Measurements from ENCODE around the gene PCID2.

PCID2 gene

GRCh38 chr13:113186061-113186900, 22.2 kb downstream of the PCID2 start:
- no peak for DNase-seq

- no peak for DNase-seq
These were observed 23.7 kb downstream of the PCID2 start for GRCh38 chr13:113184568-113185440.

- DNase-seq, result no peak
These were observed 24.9 kb downstream of the PCID2 start for GRCh38 chr13:113183450-113184129.

GRCh38 chr13:113182046-113182445, 26.4 kb downstream of the PCID2 start:
- no peak for DNase-seq

- DNase-seq, result no peak
These were observed 28.9 kb downstream of the PCID2 start for GRCh38 chr13:113179374-113180230.

GRCh38 chr13:113178896-113179167, 29.6 kb downstream of the PCID2 start:
- DNase-seq, result no peak

GRCh38 chr13:113178070-113178895, 30.2 kb downstream of the PCID2 start:
- no peak for DNase-seq

- no peak for DNase-seq
These were observed 31.6 kb downstream of the PCID2 start for GRCh38 chr13:113176822-113177221.

GRCh38 chr13:113176280-113176679, 32.2 kb downstream of the PCID2 start:
- no peak for DNase-seq

- DNase-seq, result no peak
These were observed 36.0 kb downstream of the PCID2 start for GRCh38 chr13:113172419-113172926.

GRCh38 chr13:113171250-113172125, 37.0 kb downstream of the PCID2 start:
- peak in 1 of 2 experiments; percentile 41 for DNase-seq

- no peak for DNase-seq
These were observed 38.0 kb downstream of the PCID2 start for GRCh38 chr13:113170511-113170910.

- peak; percentile 71 to 73 for DNase-seq
These were observed 38.9 kb downstream of the PCID2 start for GRCh38 chr13:113169277-113170272.

- no peak for DNase-seq
These were observed 40.3 kb downstream of the PCID2 start for GRCh38 chr13:113168211-113168610.

- no peak for DNase-seq
These were observed 40.9 kb downstream of the PCID2 start for GRCh38 chr13:113167575-113167974.

GRCh38 chr13:113167155-113167554, 41.3 kb downstream of the PCID2 start:
- DNase-seq, result no peak

- no peak for DNase-seq
These were observed 41.8 kb downstream of the PCID2 start for GRCh38 chr13:113166681-113167080.

GRCh38 chr13:113166266-113166665, 42.2 kb downstream of the PCID2 start:
- DNase-seq, result no peak

- no peak for DNase-seq
These were observed 44.0 kb downstream of the PCID2 start for GRCh38 chr13:113164492-113164891.
